GM21390 (cell line): ENCODE data around the gene EFEMP1.
"Not testable (repeated sequence)": the region's sequence is repeated elsewhere in the genome, so short reads cannot be mapped to it uniquely, and the experiment has no call there.

Source experiments
- ATAC-seq: cut with Tn5 transposase; IDR thresholded peaks from one replicate; pipeline ENCODE4 v1.9.1; 2021; ENCODE audit not compliant: unreplicated experiment

The EFEMP1 gene

DNA sequence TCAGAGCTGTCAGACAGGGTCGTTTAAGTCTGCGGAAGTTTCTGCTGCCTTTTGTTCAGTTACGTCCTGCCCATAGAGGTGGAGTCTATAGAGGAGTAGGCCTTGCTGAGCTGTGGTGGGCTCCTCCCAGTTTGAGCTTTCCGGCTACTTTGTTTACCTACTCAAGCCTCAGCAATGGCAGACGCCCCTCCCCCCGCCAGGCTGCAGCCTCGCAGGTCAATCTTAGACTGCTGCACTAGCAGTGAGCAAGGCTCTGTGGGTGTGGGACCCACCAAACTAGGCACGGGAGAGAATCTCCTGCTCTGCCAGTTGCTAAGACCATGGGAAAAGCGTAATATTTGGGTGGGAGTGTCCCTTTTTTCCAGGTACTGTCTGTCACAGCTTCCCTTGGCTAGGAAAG lies 86.5 kb downstream of the EFEMP1 start:
- ATAC-seq = no peak

DNA sequence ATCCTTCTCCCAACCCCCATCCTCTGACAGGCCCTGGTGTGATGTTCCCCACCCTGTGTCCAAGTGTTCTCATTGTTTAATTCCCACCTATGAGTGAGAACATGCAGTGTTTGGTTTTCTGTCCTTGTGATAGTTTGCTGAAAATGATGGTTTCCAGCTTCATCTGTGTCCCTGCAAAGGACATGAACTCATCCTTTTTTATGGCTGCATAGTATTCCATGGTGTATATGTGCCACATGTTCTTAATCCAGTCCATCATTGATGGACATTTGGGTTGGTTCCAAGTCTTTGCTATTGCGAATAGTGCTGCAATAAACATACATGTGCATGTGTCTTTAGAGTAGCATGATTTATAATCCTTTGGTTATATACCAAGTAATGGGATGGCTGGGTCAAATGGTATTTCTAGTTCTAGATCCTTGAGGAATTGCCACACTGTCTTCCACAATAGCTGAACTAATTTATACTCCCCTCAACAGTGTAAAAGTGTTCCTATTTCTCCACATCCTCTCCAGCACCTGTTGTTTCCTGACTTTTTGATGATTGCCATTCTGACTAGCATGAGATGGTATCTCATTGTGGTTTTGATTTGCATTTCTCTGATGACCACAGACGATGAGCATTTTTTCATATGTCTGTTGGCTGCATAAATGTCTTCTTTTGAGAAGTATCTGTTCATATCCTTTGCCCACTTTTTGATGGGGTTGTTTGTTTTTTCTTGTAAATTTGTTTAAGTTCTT lies 91.7 kb downstream of the EFEMP1 start:
- ATAC-seq = not testable (repeated sequence)

DNA sequence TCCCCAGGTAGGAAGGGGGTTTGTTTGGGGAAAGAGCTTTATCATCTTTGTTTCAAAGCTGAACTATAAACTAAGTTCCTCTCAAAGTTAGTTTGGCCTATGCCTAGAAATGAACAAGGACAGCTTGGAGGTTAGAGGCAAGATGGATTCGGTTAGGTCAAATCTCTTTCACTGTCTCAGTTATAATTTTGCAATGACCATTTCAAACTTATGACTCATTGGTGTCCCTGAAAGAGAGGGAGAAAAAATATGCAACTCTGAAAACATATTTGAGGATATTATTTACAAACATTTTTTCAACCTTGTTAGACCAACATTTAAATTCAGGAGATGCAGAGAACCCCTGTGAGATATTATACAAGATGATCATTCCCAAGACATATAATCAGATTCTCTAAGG lies 95.7 kb downstream of the EFEMP1 start:
- ATAC-seq = no peak

DNA sequence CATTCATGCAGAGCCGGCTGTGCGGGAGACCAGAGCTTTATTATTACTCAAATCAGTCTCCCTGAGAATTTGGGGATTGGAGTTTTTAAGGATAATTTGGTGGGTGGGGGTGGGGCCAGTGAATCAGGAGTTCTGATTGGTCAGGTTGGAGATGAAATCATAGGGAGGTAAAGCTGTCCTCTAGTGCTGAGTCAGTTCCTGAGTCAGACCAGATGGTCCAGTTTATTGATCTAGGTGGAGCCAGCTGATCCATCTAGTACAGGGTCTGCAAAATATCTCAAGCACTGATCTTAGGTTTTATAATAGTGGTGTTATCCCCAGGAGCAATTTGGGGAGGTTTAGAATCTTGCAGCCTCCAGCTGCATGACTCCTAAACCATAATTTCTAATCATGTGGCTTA lies 96.2 kb downstream of the EFEMP1 start:
- ATAC-seq = not testable (repeated sequence)

DNA sequence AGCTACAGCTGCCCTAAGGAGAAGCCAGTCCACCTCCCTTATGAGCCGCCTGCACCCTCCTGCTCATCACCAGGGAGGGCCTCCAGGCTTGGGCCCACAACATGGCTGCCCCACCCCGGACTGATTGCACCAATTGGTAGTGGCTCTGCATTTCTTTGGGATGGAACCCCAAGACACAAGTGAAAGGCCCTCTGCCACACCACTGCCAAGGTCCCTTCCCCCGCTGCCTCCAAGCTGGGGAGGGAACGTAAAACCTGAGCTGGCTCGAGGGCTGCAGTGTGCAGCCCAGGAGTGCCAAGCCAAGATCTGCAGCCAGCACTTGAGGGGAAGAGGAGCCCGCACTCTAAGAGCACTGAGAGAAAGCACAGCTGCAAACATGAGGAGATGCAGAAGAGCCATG lies 97.3 kb downstream of the EFEMP1 start:
- ATAC-seq = no peak

DNA sequence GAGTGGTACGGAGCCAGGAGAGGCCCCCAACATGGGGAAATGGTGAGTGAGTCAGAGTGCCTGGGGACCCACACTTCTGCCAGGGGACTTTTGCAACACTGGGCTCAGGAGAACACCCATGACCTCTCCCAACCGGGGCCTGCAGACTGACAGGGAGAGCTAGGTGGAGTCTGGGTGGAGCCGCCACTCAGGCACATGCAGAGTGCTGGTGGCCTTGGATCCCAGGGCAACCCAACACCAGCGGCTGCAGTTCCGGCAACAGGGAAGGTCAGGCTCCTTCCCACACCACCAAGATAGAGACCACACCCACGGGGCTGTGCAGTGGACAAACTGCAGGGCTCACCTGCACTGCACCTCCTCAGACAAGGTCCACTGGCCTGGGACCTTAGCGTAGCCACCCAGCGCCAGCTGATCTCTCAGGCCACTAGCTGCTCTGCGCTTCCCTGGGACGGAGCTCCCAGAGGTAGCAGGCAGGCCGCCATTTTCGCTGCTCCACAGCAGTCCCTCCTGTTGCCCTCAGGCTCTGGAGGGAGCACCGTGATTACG lies 99.0 kb downstream of the EFEMP1 start:
- ATAC-seq = no peak
